ENCODE data around the gene CYP3A7.
"Not testable (repeated sequence)": the region's sequence is repeated elsewhere in the genome, so short reads cannot be mapped to it uniquely, and the experiment has no call there.

The CYP3A7 gene

GRCh38 chr7:99734987-99735386, at the start of gene CYP3A7:
CYP3A7 (minus strand) TSS chr7:99735196; CDS start chr7:99735093, 103 bp downstream.
- DNase-seq = no peak

- DNase-seq = no peak
Observed at GRCh38 chr7:99784007-99784406, 49.0 kb upstream of the CYP3A7 start, which contains the start of gene CYP3A4. CYP3A4 (minus strand) TSS chr7:99784184; CDS start chr7:99784081, 103 bp downstream.

GRCh38 chr7:99782012-99782953, 47.3 kb upstream of the CYP3A7 start:
- DNase-seq = no peak

GRCh38 chr7:99780588-99780987, 45.6 kb upstream of the CYP3A7 start:
- no peak for DNase-seq

GRCh38 chr7:99779949-99780348, 45.0 kb upstream of the CYP3A7 start:
- no peak for DNase-seq

- DNase-seq = no peak
Observed at GRCh38 chr7:99778880-99779279, 43.9 kb upstream of the CYP3A7 start.

- DNase-seq = not testable (repeated sequence)
Observed at GRCh38 chr7:99773395-99773794, 38.4 kb upstream of the CYP3A7 start.

- no peak for DNase-seq
Observed at GRCh38 chr7:99772565-99772964, 37.6 kb upstream of the CYP3A7 start.

- not testable (repeated sequence) for DNase-seq
Observed at GRCh38 chr7:99769494-99769893, 34.5 kb upstream of the CYP3A7 start.

- DNase-seq = no peak
Observed at GRCh38 chr7:99768471-99768870, 33.5 kb upstream of the CYP3A7 start.

GRCh38 chr7:99767662-99768061, 32.7 kb upstream of the CYP3A7 start:
- no peak for DNase-seq

- no peak for DNase-seq
Observed at GRCh38 chr7:99766484-99767099, 31.6 kb upstream of the CYP3A7 start.

- no peak for DNase-seq
Observed at GRCh38 chr7:99764478-99764877, 29.5 kb upstream of the CYP3A7 start.

- DNase-seq = no peak
Observed at GRCh38 chr7:99762680-99763327, 27.8 kb upstream of the CYP3A7 start.

- DNase-seq = no peak
Observed at GRCh38 chr7:99755085-99755484, 20.1 kb upstream of the CYP3A7 start.

GRCh38 chr7:99752356-99752755, 17.4 kb upstream of the CYP3A7 start:
- DNase-seq = no peak

- DNase-seq = not testable (repeated sequence)
Observed at GRCh38 chr7:99751322-99752052, 16.5 kb upstream of the CYP3A7 start.

- DNase-seq = no peak
Observed at GRCh38 chr7:99748846-99749579, 14.0 kb upstream of the CYP3A7 start.

GRCh38 chr7:99746915-99747314, 11.9 kb upstream of the CYP3A7 start:
- not testable (repeated sequence) for DNase-seq

GRCh38 chr7:99745395-99745794, 10.4 kb upstream of the CYP3A7 start:
- not testable (repeated sequence) for DNase-seq

- DNase-seq = no peak
Observed at GRCh38 chr7:99742737-99743394, 7.9 kb upstream of the CYP3A7 start.

- no peak for DNase-seq
Observed at GRCh38 chr7:99741441-99741795, 6.4 kb upstream of the CYP3A7 start.
